IMR-90 (cell line): Measurements from ENCODE around the gene CDC42EP2. TPM values are rescaled to one million over a fixed set of nuclear protein-coding genes. Genes with fewer than 3 reads are reported as not detected.
A peak's percentile ranks its signal among the peaks of the same experiment; 100 is the strongest.

Experiments
- ATAC-seq: fragments of 200-7000 bp; cut with Tn5 transposase; 2 replicates; pipeline ENCODE4 v1.9.1; 2020; ENCODE audit warnings: low read depth, mild to moderate bottlenecking, moderate library complexity
- BruUV-seq: library from RNA; stranded (reverse); fragments of 400-500 nt; replicated peaks from 2 replicates; lab custom pipeline; 2021; lab: Mats Ljungman, UMichigan
- CTCF ChIA-PET: fragments of 300-600 bp; formaldehyde crosslinking; extraction: SDS; loops from one replicate; lab custom pipeline; 2021; ENCODE audit warnings: antibody characterized with exemption; lab: Yijun Ruan, JAX
- POLR2A ChIA-PET: fragments of 300-600 bp; sonication (Branson Sonifier 250); formaldehyde crosslinking; loops from one replicate; lab custom pipeline; 2022; ENCODE audit warnings: antibody characterized with exemption; ENCODE audit not compliant: unreplicated experiment; lab: Charles Lee
- DNase-seq: peaks from one replicate; pipeline ENCODE4 v3.0.0; 2013
- H2AFZ ChIP-seq: replicated peaks from 2 replicates; pipeline ENCODE3; 2013; ENCODE audit warnings: low read length, mild to moderate bottlenecking; ENCODE audit not compliant: poor library complexity
- H2AK5ac ChIP-seq: 2 replicates; pipeline ENCODE4 v1.6.1; 2013; ENCODE audit warnings: low read depth, low read length, inconsistent platforms
- H2AK9ac ChIP-seq: replicated peaks from 2 replicates; pipeline ENCODE3; 2013; ENCODE audit warnings: mild to moderate bottlenecking, low read depth, low read length, moderate library complexity; ENCODE audit not compliant: poor library complexity
- H2BK120ac ChIP-seq: 2 replicates; pipeline ENCODE4 v1.6.1; 2013; ENCODE audit warnings: low read depth, low read length, inconsistent platforms
- H2BK15ac ChIP-seq: 3 replicates; pipeline ENCODE4 v1.6.1; 2013; ENCODE audit warnings: low read depth, low read length, inconsistent platforms
- H2BK20ac ChIP-seq: 2 replicates; pipeline ENCODE4 v1.6.1; 2013; ENCODE audit warnings: low read depth, mild to moderate bottlenecking, inconsistent platforms, low read length, moderate library complexity
- H2BK5ac ChIP-seq: 2 replicates; pipeline ENCODE4 v1.6.1; 2013; ENCODE audit warnings: mild to moderate bottlenecking, low read depth, low read length, inconsistent platforms; ENCODE audit not compliant: poor library complexity, severe bottlenecking
- H3K14ac ChIP-seq: replicated peaks from 2 replicates; pipeline ENCODE4 v1.6.1; 2013; ENCODE audit warnings: low read depth, low read length, inconsistent platforms
- H3K18ac ChIP-seq: 2 replicates; pipeline ENCODE4 v1.6.1; 2013; ENCODE audit warnings: low read depth, low read length, control low read depth
- H3K23ac ChIP-seq: 2 replicates; pipeline ENCODE4 v1.6.1; 2013; ENCODE audit warnings: low read depth, low read length, inconsistent platforms
- H3K27ac ChIP-seq: 2 replicates; pipeline ENCODE4 v1.5.1; 2013; ENCODE audit warnings: mild to moderate bottlenecking, control low read depth, low read length; ENCODE audit not compliant: insufficient read depth
- H3K27me3 ChIP-seq: 2 replicates; pipeline ENCODE4 v1.6.1; 2013; ENCODE audit warnings: low read length; ENCODE audit not compliant: control insufficient read depth, insufficient read depth
- H3K36me3 ChIP-seq: 2 replicates; pipeline ENCODE4 v1.6.1; 2013; ENCODE audit warnings: low read length, mixed read lengths; ENCODE audit not compliant: control insufficient read depth, insufficient read depth
- H3K4ac ChIP-seq: 2 replicates; pipeline ENCODE4 v1.6.1; 2013; ENCODE audit warnings: low read depth, low read length, inconsistent platforms
- H3K4me1 ChIP-seq: 2 replicates; pipeline ENCODE4 v1.6.1; 2013; ENCODE audit warnings: low read length, mixed read lengths; ENCODE audit not compliant: control insufficient read depth, insufficient read depth
- H3K4me2 ChIP-seq: 2 replicates; pipeline ENCODE4 v1.6.1; 2013; ENCODE audit warnings: low read depth, mild to moderate bottlenecking, control low read depth, low read length, moderate library complexity
- H3K4me3 ChIP-seq: 2 replicates; pipeline ENCODE4 v1.5.1; 2013; ENCODE audit warnings: low read depth, mild to moderate bottlenecking, control low read depth, low read length, moderate library complexity; ENCODE audit not compliant: insufficient read depth
- H3K56ac ChIP-seq: 2 replicates; pipeline ENCODE4 v1.6.1; 2013; ENCODE audit warnings: low read length, inconsistent platforms; ENCODE audit not compliant: insufficient read depth; ENCODE audit errors: extremely low read depth
- H3K79me1 ChIP-seq, 2 experiments: 2 replicates each; pipeline ENCODE4 v1.6.1; 2013; ENCODE audit warnings: low read length in 2 of 2, inconsistent platforms in 1 of 2, low read depth in 1 of 2
- H3K9ac ChIP-seq: 2 replicates; pipeline ENCODE4 v1.6.1; 2013; ENCODE audit warnings: low read depth, low read length, control low read depth
- H3K9me1 ChIP-seq: 2 replicates; pipeline ENCODE4 v1.6.1; 2013; ENCODE audit warnings: low read length, inconsistent platforms; ENCODE audit not compliant: insufficient read depth
- H3K9me3 ChIP-seq: 2 replicates; pipeline ENCODE4 v1.6.1; 2013; ENCODE audit warnings: low read length; ENCODE audit not compliant: control insufficient read depth, insufficient read depth
- H4K20me1 ChIP-seq: 2 replicates; pipeline ENCODE4 v1.6.1; 2013; ENCODE audit warnings: low read length, inconsistent platforms; ENCODE audit not compliant: insufficient read depth
- H4K5ac ChIP-seq: 2 replicates; pipeline ENCODE4 v1.6.1; 2013; ENCODE audit warnings: mild to moderate bottlenecking, low read depth, low read length, control low read depth
- H4K8ac ChIP-seq, 2 experiments: 2 replicates each; pipeline ENCODE4 v1.6.1; 2013; ENCODE audit warnings: low read depth in 2 of 2, low read length in 2 of 2, control low read depth in 1 of 2, inconsistent platforms in 1 of 2
- H4K91ac ChIP-seq: 2 replicates; pipeline ENCODE4 v1.6.1; 2013; ENCODE audit warnings: low read depth, low read length, inconsistent platforms; ENCODE audit not compliant: insufficient read depth
- BHLHE40 ChIP-seq: fragments of 150-350 bp; IDR thresholded peaks from 2 replicates; pipeline ENCODE4 v1.6.1; 2016; ENCODE audit warnings: mild to moderate bottlenecking, low read depth, low read length
- CEBPB ChIP-seq: IDR thresholded peaks from 2 replicates; pipeline ENCODE4 v1.6.1; 2012; ENCODE audit warnings: low read depth, low read length, improper control_type of control experiment
- CHD1 ChIP-seq: IDR thresholded peaks from 2 replicates; pipeline ENCODE4 v1.6.1; 2012; ENCODE audit warnings: low read depth, low read length, improper control_type of control experiment
- ELK1 ChIP-seq: fragments of 150-350 bp; IDR thresholded peaks from 2 replicates; pipeline ENCODE4 v1.6.1; 2016; ENCODE audit warnings: low read depth, mild to moderate bottlenecking, low read length, moderate library complexity, borderline replicate concordance
- MAFK ChIP-seq: IDR thresholded peaks from 2 replicates; pipeline ENCODE4 v1.6.1; 2012; ENCODE audit warnings: low read depth, low read length, improper control_type of control experiment
- MAZ ChIP-seq: IDR thresholded peaks from 2 replicates; pipeline ENCODE4 v1.6.1; 2012; ENCODE audit warnings: low read depth, mild to moderate bottlenecking, low read length, improper control_type of control experiment, moderate library complexity, borderline replicate concordance
- MXI1 ChIP-seq: IDR thresholded peaks from 2 replicates; pipeline ENCODE4 v1.6.1; 2012; ENCODE audit warnings: low read depth, mild to moderate bottlenecking, low read length, moderate library complexity, borderline replicate concordance
- NFE2L2 ChIP-seq: fragments of 150-350 bp; IDR thresholded peaks from 2 replicates; pipeline ENCODE4 v1.6.1; 2016; ENCODE audit warnings: low read depth, mild to moderate bottlenecking, low read length
- POLR2A ChIP-seq: IDR thresholded peaks from 2 replicates; pipeline ENCODE4 v1.6.1; 2012; ENCODE audit warnings: mild to moderate bottlenecking, low read depth, low read length
- RAD21 ChIP-seq: IDR thresholded peaks from 2 replicates; pipeline ENCODE4 v1.6.1; 2012; ENCODE audit warnings: low read length, improper control_type of control experiment
- RCOR1 ChIP-seq: IDR thresholded peaks from 2 replicates; pipeline ENCODE4 v1.6.1; 2012; ENCODE audit warnings: mild to moderate bottlenecking, low read length, improper control_type of control experiment; ENCODE audit not compliant: insufficient replicate concordance
- RFX5 ChIP-seq: IDR thresholded peaks from 2 replicates; pipeline ENCODE4 v1.8.0; 2012; ENCODE audit warnings: low read depth, mild to moderate bottlenecking, low read length, moderate library complexity
- SMC3 ChIP-seq: fragments of 150-350 bp; IDR thresholded peaks from 2 replicates; pipeline ENCODE4 v1.6.1; 2016; ENCODE audit warnings: low read depth, mild to moderate bottlenecking, antibody characterized with exemption, low read length, moderate library complexity
- USF2 ChIP-seq: fragments of 150-350 bp; IDR thresholded peaks from 2 replicates; pipeline ENCODE4 v1.6.1; 2017; ENCODE audit warnings: mild to moderate bottlenecking, antibody characterized with exemption, low read length, low read depth
- WGBS, 2 experiments: methylation state at CpG; one replicate each; pipeline versions ENCODE4 v1.1.5 to v1.1.7; 2013; ENCODE audit warnings: missing lambda C conversion rate in 2 of 2; ENCODE audit not compliant: insufficient read length in 1 of 2; ENCODE audit errors: extremely low coverage in 2 of 2; 5-methylcytosine and 5-hydroxymethylcytosine counted together
- dilution Hi-C: fragments of 300-500 bp; cut with HindIII; formaldehyde crosslinking; loops from one replicate; pipeline ENCODE4 v1.14.3; 2018; ENCODE audit warnings: low sequenced_read_pairs; ENCODE audit not compliant: unreplicated experiment
- in situ Hi-C: fragments of 300-500 bp; cut with MboI; formaldehyde crosslinking; loops from 3 replicates; pipeline ENCODE4 v1.14.3; 2019; ENCODE audit warnings: low sequenced_read_pairs, inconsistent platforms, mixed read lengths
- intact Hi-C: fragments of 100-400 bp; cut with micrococcal nuclease; formaldehyde crosslinking; loops from 2 replicates; pipeline ENCODE4 v1.10.0; 2022
- polyA plus RNA-seq, 3 experiments: library from polyadenylated mRNA; depleted of rRNA; stranded (reverse); fragments of >200 nt; gene quantifications; 2 replicates each; pipeline ENCODE4 v1.2.3, GENCODE V29; 2012; ENCODE audit warnings: low replicate concordance in 1 of 3
- total RNA-seq: library from RNA; depleted of rRNA; stranded (reverse); fragments of >200 nt; gene quantifications from 2 replicates; pipeline ENCODE4 v1.2.3, GENCODE V29; 2012

The CDC42EP2 gene
- total and polyA plus RNA-seq, 2 of the 4 experiments (the other 2 are of a cell fraction): 5.2 to 27.5 TPM

- Histone ChIP-seq H2AK9ac (peak overlapping the region; percentile 5), H3K18ac (no peak overlapping the region), H3K4me3 (peak overlapping the region; percentile 68; the same call in 1 of the 2 replicates), H2AK5ac (no peak overlapping the region), H3K9me3 (no peaks in the 10 kb centered on the region), H2BK20ac (no peak overlapping the region), H3K23ac (no peak overlapping the region), H3K4me2 (peak overlapping the region; percentile 96), H4K20me1 (peaks cover 15% of the 10 kb centered on the region), H2BK120ac (no peak overlapping the region), H3K36me3 (peaks cover 28% of the 10 kb centered on the region), H3K4me1 (peaks cover 8% of the 10 kb centered on the region), H3K9ac (no peak overlapping the region), H4K8ac (no peak overlapping the region), H3K9me1 (peaks cover 9% of the 10 kb centered on the region; the same call in 1 of the 2 replicates), H4K91ac (no peak overlapping the region), H3K27me3 (peaks cover 22% of the 10 kb centered on the region), H3K79me1 (0 out of 4 replicates have a peak, but pooled peaks cover 0 to 4% of the 10 kb centered on the region in 2 experiments), H2AFZ (no peak overlapping the region), H3K56ac (no peak overlapping the region), H3K14ac (no peak overlapping the region), H3K27ac (no peak overlapping the region), H3K4ac (no peak overlapping the region), H2BK5ac (no peak overlapping the region), H4K5ac (no peak overlapping the region), H2BK15ac (no peak overlapping the region)
- ChIA-PET POLR2A (interaction anchor here (0.6 to 0.7 kb wide), 2 partner anchors 19 to 150 kb away, joined by 4 read pairs; no protein-coding TSS in a partner anchor), CTCF (no interaction called here)
- no peak for DNase-seq
- no peak for TF ChIP-seq RAD21
- no peak for TF ChIP-seq BHLHE40
- TF ChIP-seq RCOR1: no peak
- no peak for TF ChIP-seq CEBPB
- TF ChIP-seq ELK1: no peak
- TF ChIP-seq SMC3: no peak
- TF ChIP-seq MAFK: no peak
- TF ChIP-seq NFE2L2: no peak
- no peak for TF ChIP-seq USF2
- no peak for TF ChIP-seq MAZ
- no peak for TF ChIP-seq POLR2A
- no peak for TF ChIP-seq CHD1
- TF ChIP-seq RFX5: no peak
- no peak for TF ChIP-seq MXI1
- in situ Hi-C loops (no loop called here), intact Hi-C loops (loop anchor here (1.0 kb wide), 1 partner anchor 37 kb away; no protein-coding TSS in a partner anchor), dilution Hi-C loops (no loop called here)
- 31% methylated on average over 9 of the region's 16 CpGs; no CpG with 5 or more reads in 1 of the 2 experiments for WGBS, 2 experiments
- BruUV-seq: no TSS peak
- peak; percentile 2 for ATAC-seq
Observed at GRCh38 chr11:65353900-65354264, 39.2 kb downstream of the CDC42EP2 start.
